ENCODE results near the gene SCARB1. TPM values are rescaled to one million over a fixed set of nuclear protein-coding genes. Genes with fewer than 3 reads are reported as not detected.

The SCARB1 gene
- total and polyA plus RNA-seq, 2 of the 13 experiments (the other 11 are each of a cell fraction or from before 2014, with no cell fraction given): 63.4 to 160 TPM

GRCh38 chr12:124863416-124864325 lies at the start of gene SCARB1 (continued):
- TF ChIP-seq ZBTB44 (CRISPR knock-in tag; IDR thresholded peaks at IDR 0.05) (0 out of 2 replicates have a peak, but pooled peaks have one; percentile 49), ZNF512B (CRISPR knock-in tag; IDR thresholded peaks at IDR 0.05; ENCODE audit: borderline replicate concordance) (no peak), MATR3 (CRISPR knock-in tag; IDR thresholded peaks at IDR 0.05) (no peak), YEATS2 (CRISPR knock-in tag; IDR thresholded peaks at IDR 0.05; ENCODE audit: borderline replicate concordance) (peak; percentile 32; the same call in 1 of the 2 replicates), MLLT10 (CRISPR knock-in tag; IDR thresholded peaks at IDR 0.05) (no peak), ZNF616 (CRISPR knock-in tag; IDR thresholded peaks at IDR 0.05; ENCODE audit: low read depth) (peak; percentile 58; the same call in 1 of the 2 replicates), ZNF230 (CRISPR knock-in tag; IDR thresholded peaks at IDR 0.05) (no peak), ZNF10 (CRISPR knock-in tag; IDR thresholded peaks at IDR 0.05; ENCODE audit: borderline replicate concordance, low read depth) (no peak), ZNF510 (CRISPR knock-in tag; IDR thresholded peaks at IDR 0.05; ENCODE audit: low read depth) (0 out of 2 replicates have a peak, but pooled peaks have one; percentile 5), ZNF563 (CRISPR knock-in tag; IDR thresholded peaks at IDR 0.05) (peak; percentile 62; the same call in 1 of the 2 replicates), GTF3A (CRISPR knock-in tag; conservative IDR thresholded peaks at IDR 0.05) (no peak), ZNF253 (CRISPR knock-in tag; IDR thresholded peaks at IDR 0.05; ENCODE audit: borderline replicate concordance) (no peak), ZNF512 (CRISPR knock-in tag; IDR thresholded peaks at IDR 0.05) (no peak), ZNF7 (CRISPR knock-in tag; IDR thresholded peaks at IDR 0.05) (no peak), ZNF598 (CRISPR knock-in tag; IDR thresholded peaks at IDR 0.05; ENCODE audit: borderline replicate concordance) (no peak), POLR2G (IDR thresholded peaks at IDR 0.05; ENCODE audit: low read depth, low read length) (peak; percentile 85)
- TF ChIP-seq, protein P1, sequence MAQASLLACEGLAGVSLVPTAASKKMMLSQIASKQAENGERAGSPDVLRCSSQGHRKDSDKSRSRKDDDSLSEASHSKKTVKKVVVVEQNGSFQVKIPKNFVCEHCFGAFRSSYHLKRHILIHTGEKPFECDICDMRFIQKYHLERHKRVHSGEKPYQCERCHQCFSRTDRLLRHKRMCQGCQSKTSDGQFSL (CRISPR knock-in tag; IDR thresholded peaks at IDR 0.05): no peak
- TF ChIP-seq, protein P2, sequence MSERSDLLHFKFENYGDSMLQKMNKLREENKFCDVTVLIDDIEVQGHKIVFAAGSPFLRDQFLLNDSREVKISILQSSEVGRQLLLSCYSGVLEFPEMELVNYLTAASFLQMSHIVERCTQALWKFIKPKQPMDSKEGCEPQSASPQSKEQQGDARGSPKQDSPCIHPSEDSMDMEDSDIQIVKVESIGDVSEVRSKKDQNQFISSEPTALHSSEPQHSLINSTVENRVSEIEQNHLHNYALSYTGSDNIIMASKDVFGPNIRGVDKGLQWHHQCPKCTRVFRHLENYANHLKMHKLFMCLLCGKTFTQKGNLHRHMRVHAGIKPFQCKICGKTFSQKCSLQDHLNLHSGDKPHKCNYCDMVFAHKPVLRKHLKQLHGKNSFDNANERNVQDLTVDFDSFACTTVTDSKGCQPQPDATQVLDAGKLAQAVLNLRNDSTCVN (CRISPR knock-in tag; IDR thresholded peaks at IDR 0.05; ENCODE audit: borderline replicate concordance): no peak
- TF ChIP-seq, protein P3, sequence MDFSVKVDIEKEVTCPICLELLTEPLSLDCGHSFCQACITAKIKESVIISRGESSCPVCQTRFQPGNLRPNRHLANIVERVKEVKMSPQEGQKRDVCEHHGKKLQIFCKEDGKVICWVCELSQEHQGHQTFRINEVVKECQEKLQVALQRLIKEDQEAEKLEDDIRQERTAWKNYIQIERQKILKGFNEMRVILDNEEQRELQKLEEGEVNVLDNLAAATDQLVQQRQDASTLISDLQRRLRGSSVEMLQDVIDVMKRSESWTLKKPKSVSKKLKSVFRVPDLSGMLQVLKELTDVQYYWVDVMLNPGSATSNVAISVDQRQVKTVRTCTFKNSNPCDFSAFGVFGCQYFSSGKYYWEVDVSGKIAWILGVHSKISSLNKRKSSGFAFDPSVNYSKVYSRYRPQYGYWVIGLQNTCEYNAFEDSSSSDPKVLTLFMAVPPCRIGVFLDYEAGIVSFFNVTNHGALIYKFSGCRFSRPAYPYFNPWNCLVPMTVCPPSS (IDR thresholded peaks at IDR 0.05): no peak
